Smooth muscle cell (in vitro differentiated cells): ENCODE results near the gene XPR1. TPM values are rescaled to one million over a fixed set of nuclear protein-coding genes. Genes with fewer than 3 reads are reported as not detected.
"Not testable (repeated sequence)": the region's sequence is repeated elsewhere in the genome, so short reads cannot be mapped to it uniquely, and the experiment has no call there.

Source experiments
- DNase-seq: peaks from one replicate; lab custom pipeline; 2025; ENCODE audit not compliant: unreplicated experiment; lab: John Stamatoyannopoulos, UW
- H2AFZ ChIP-seq: fragments of 200-600 bp; sonication (generic); 2 replicates; pipeline ENCODE4 v1.6.0; 2016; ENCODE audit warnings: antibody characterized with exemption, low read depth, mild to moderate bottlenecking
- H3F3A ChIP-seq: fragments of 200-600 bp; sonication (generic); 2 replicates; pipeline ENCODE4 v1.6.0; 2017; ENCODE audit warnings: antibody characterized with exemption, low read depth
- H3K27ac ChIP-seq: fragments of 200-600 bp; sonication (generic); 2 replicates; pipeline ENCODE4 v1.5.1; 2016; ENCODE audit warnings: low read depth, mild to moderate bottlenecking
- H3K27me3 ChIP-seq: fragments of 200-600 bp; sonication (generic); 2 replicates; pipeline ENCODE4 v1.6.1; 2016; ENCODE audit warnings: low read depth, mild to moderate bottlenecking
- H3K36me3 ChIP-seq: fragments of 200-600 bp; sonication (generic); 2 replicates; pipeline ENCODE4 v1.5.1; 2016; ENCODE audit warnings: low read depth
- H3K4me1 ChIP-seq: fragments of 200-600 bp; sonication (generic); 2 replicates; pipeline ENCODE4 v1.5.1; 2016; ENCODE audit warnings: low read depth
- H3K4me2 ChIP-seq: fragments of 200-600 bp; sonication (generic); 2 replicates; pipeline ENCODE4 v1.6.0; 2016; ENCODE audit warnings: mild to moderate bottlenecking
- H3K4me3 ChIP-seq: fragments of 200-600 bp; sonication (generic); 2 replicates; pipeline ENCODE4 v1.5.1; 2016; ENCODE audit warnings: mild to moderate bottlenecking
- H3K79me2 ChIP-seq: fragments of 200-600 bp; sonication (generic); 2 replicates; pipeline ENCODE4 v1.6.0; 2016; ENCODE audit warnings: low read depth, mild to moderate bottlenecking
- H3K9ac ChIP-seq: fragments of 200-600 bp; sonication (generic); 2 replicates; pipeline ENCODE4 v1.6.0; 2016; ENCODE audit warnings: low read depth
- H3K9me3 ChIP-seq: fragments of 200-600 bp; sonication (generic); replicated peaks from 2 replicates; pipeline ENCODE4 v1.5.1; 2016; ENCODE audit warnings: low read depth
- H4K20me1 ChIP-seq: fragments of 200-600 bp; sonication (generic); 2 replicates; pipeline ENCODE4 v1.6.0; 2016; ENCODE audit warnings: low read depth
- CTCF ChIP-seq: fragments of 200-600 bp; sonication (generic); IDR thresholded peaks from 2 replicates; pipeline ENCODE4 v1.5.1; 2017; ENCODE audit warnings: borderline replicate concordance, mild to moderate bottlenecking, antibody characterized with exemption; ENCODE audit not compliant: insufficient read depth, poor library complexity, severe bottlenecking
- WGBS: methylation state at CpG from one replicate; pipeline ENCODE4 v1.1.7; 2016; ENCODE audit warnings: low lambda C conversion rate; 5-methylcytosine and 5-hydroxymethylcytosine counted together
- polyA plus RNA-seq: library from polyadenylated mRNA; unstranded; fragments of >200 nt; fragmentation: Nextera tagmentation; extraction: Ambion mirVana; gene quantifications from 2 replicates; pipeline ENCODE4 v1.2.1, GENCODE V29; 2016
- total RNA-seq: library from RNA; depleted of rRNA; stranded (reverse); fragments of >200 nt; gene quantifications from 2 replicates; pipeline ENCODE4 v1.2.3, GENCODE V29; 2014

Gene XPR1
- total and polyA plus RNA-seq, 2 experiments from 2014 or later, result 9.5 to 27.6 TPM

GRCh38 chr1:180785887-180786286, 154.1 kb downstream of the XPR1 start:
- 93% methylated on average over 3 of the region's 3 CpGs for WGBS

GRCh38 chr1:180786624-180787023, 154.8 kb downstream of the XPR1 start:
- no peaks in the 10 kb centered on the region for H3F3A ChIP-seq
- no peaks in the 10 kb centered on the region for H4K20me1 ChIP-seq
- WGBS, result 74% methylated on average over 1 of the region's 1 CpG
- H3K9me3 ChIP-seq, result no peaks in the 10 kb centered on the region
- H3K27me3 ChIP-seq, result no peaks in the 10 kb centered on the region
- H3K4me3 ChIP-seq, result no peak overlapping the region
- no peaks in the 10 kb centered on the region for H3K4me1 ChIP-seq
- no peak overlapping the region for H3K4me2 ChIP-seq
- no peaks in the 10 kb centered on the region for H3K36me3 ChIP-seq
- DNase-seq, result no peak
- no peak overlapping the region for H2AFZ ChIP-seq
- H3K27ac ChIP-seq, result no peak overlapping the region
- TF ChIP-seq CTCF, result no peak
- H3K79me2 ChIP-seq, result no peaks in the 10 kb centered on the region
- H3K9ac ChIP-seq, result no peak overlapping the region

More at GRCh38 chr1:180785887-180786286, 154.1 kb downstream of the XPR1 start:
- no peak overlapping the region for H2AFZ ChIP-seq
- H3K27me3 ChIP-seq, result no peaks in the 10 kb centered on the region
- H3K79me2 ChIP-seq, result no peaks in the 10 kb centered on the region
- no peaks in the 10 kb centered on the region for H3F3A ChIP-seq
- no peak overlapping the region for H3K4me2 ChIP-seq
- H3K9me3 ChIP-seq, result no peaks in the 10 kb centered on the region
- H3K36me3 ChIP-seq, result no peaks in the 10 kb centered on the region
- no peak overlapping the region for H3K4me3 ChIP-seq
- no peaks in the 10 kb centered on the region for H3K4me1 ChIP-seq
- no peak for DNase-seq
- H3K27ac ChIP-seq, result no peak overlapping the region
- TF ChIP-seq CTCF, result no peak
- H3K9ac ChIP-seq, result no peak overlapping the region
- H4K20me1 ChIP-seq, result no peaks in the 10 kb centered on the region

- H3K27me3 ChIP-seq, result no peaks in the 10 kb centered on the region
- no peak for DNase-seq
- H4K20me1 ChIP-seq, result no peaks in the 10 kb centered on the region
- no peaks in the 10 kb centered on the region for H3K9me3 ChIP-seq
- no peaks in the 10 kb centered on the region for H3K4me1 ChIP-seq
- H2AFZ ChIP-seq, result no peak overlapping the region
- no peak for TF ChIP-seq CTCF
- H3K36me3 ChIP-seq, result no peaks in the 10 kb centered on the region
- no peaks in the 10 kb centered on the region for H3K79me2 ChIP-seq
- no peak overlapping the region for H3K4me3 ChIP-seq
- H3K9ac ChIP-seq, result no peak overlapping the region
- no peaks in the 10 kb centered on the region for H3F3A ChIP-seq
- WGBS, result 86% methylated on average over 5 of the region's 5 CpGs
- H3K27ac ChIP-seq, result no peak overlapping the region
- H3K4me2 ChIP-seq, result no peak overlapping the region
These were observed 155.9 kb downstream of the XPR1 start for GRCh38 chr1:180787628-180788307.

GRCh38 chr1:180789460-180789859, 157.6 kb downstream of the XPR1 start:
- H3K27me3 ChIP-seq, result no peaks in the 10 kb centered on the region
- H3K79me2 ChIP-seq, result no peaks in the 10 kb centered on the region
- H3F3A ChIP-seq, result no peaks in the 10 kb centered on the region
- no peaks in the 10 kb centered on the region for H3K36me3 ChIP-seq
- no peak for DNase-seq
- TF ChIP-seq CTCF, result no peak
- H3K9me3 ChIP-seq, result no peaks in the 10 kb centered on the region
- no peak overlapping the region for H2AFZ ChIP-seq
- H3K27ac ChIP-seq, result no peak overlapping the region
- no peak overlapping the region for H3K4me3 ChIP-seq
- H4K20me1 ChIP-seq, result no peaks in the 10 kb centered on the region
- no peak overlapping the region for H3K9ac ChIP-seq
- H3K4me2 ChIP-seq, result no peak overlapping the region
- no peaks in the 10 kb centered on the region for H3K4me1 ChIP-seq

GRCh38 chr1:180791152-180791551, 159.3 kb downstream of the XPR1 start:
- not testable (repeated sequence) for H3K79me2 ChIP-seq, H3K4me1 ChIP-seq, H3F3A ChIP-seq, H3K9ac ChIP-seq, H3K36me3 ChIP-seq, H3K27me3 ChIP-seq, H4K20me1 ChIP-seq, DNase-seq, H2AFZ ChIP-seq, H3K9me3 ChIP-seq, H3K4me2 ChIP-seq, H3K4me3 ChIP-seq, H3K27ac ChIP-seq
- WGBS, result 91% methylated on average over 2 of the region's 2 CpGs
